ENCODE measurements around the gene INTS7. TPM values are rescaled to one million over a fixed set of nuclear protein-coding genes. Genes with fewer than 3 reads are reported as not detected.

INTS7 gene
- total RNA-seq, 2 donors from 2014 or later = 27.6 to 32.8 TPM

DNA sequence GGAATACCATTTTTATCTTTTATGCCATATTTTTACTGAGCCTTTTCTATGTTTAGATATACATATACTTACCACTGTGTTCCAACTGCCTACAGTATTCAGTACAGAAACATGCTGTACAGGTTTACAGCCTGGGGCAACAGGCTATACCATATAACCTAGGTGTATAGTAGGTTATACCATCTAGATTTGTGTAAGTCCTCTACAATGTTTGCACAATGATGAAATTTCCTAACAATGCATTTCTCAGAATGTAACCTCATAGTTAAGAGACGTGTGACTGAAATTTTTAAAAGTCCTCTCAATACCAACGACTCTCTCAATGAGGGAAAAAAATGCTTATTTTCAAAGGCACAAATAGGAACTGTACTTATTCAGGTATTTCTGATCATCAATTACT, 21.7 kb downstream of the INTS7 start:
- TF ChIP-seq, protein P1, sequence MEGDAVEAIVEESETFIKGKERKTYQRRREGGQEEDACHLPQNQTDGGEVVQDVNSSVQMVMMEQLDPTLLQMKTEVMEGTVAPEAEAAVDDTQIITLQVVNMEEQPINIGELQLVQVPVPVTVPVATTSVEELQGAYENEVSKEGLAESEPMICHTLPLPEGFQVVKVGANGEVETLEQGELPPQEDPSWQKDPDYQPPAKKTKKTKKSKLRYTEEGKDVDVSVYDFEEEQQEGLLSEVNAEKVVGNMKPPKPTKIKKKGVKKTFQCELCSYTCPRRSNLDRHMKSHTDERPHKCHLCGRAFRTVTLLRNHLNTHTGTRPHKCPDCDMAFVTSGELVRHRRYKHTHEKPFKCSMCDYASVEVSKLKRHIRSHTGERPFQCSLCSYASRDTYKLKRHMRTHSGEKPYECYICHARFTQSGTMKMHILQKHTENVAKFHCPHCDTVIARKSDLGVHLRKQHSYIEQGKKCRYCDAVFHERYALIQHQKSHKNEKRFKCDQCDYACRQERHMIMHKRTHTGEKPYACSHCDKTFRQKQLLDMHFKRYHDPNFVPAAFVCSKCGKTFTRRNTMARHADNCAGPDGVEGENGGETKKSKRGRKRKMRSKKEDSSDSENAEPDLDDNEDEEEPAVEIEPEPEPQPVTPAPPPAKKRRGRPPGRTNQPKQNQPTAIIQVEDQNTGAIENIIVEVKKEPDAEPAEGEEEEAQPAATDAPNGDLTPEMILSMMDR (conservative IDR thresholded peaks at IDR 0.05) = no peak
- no peak overlapping the region for H3K4me3 ChIP-seq (ENCODE audit: low read length)
- Mint-ChIP-seq H3K27ac (no peak overlapping the region), H3K27me3 (ENCODE audit: insufficient read depth) (no peaks in the 10 kb centered on the region), H3K36me3 (ENCODE audit: low read depth) (peaks cover 35% of the 10 kb centered on the region), H3K4me1 (peaks cover 11% of the 10 kb centered on the region), H3K4me3 (no peak overlapping the region), H3K9me3 (peaks cover 15% of the 10 kb centered on the region)
- H3K27me3 ChIP-seq (ENCODE audit: control insufficient read depth, insufficient read depth, low read length, poor library complexity, severe bottlenecking) = no peaks in the 10 kb centered on the region
- no peak overlapping the region for H3K9ac ChIP-seq (ENCODE audit: extremely low read depth, low read length, poor library complexity, severe bottlenecking)
- H3K4me1 ChIP-seq (ENCODE audit: control insufficient read depth, insufficient read depth, low read length) = no peaks in the 10 kb centered on the region
- DNase-seq = no peak
- H3K27ac ChIP-seq (ENCODE audit: low read depth, low read length) = no peak overlapping the region
- peaks cover 64% of the 10 kb centered on the region for H3K36me3 ChIP-seq (ENCODE audit: control insufficient read depth, insufficient read depth, low read length)
- H3K9me3 ChIP-seq (ENCODE audit: control insufficient read depth, low read length) = peaks cover 20% of the 10 kb centered on the region
- WGBS, 2 experiments (ENCODE audit: insufficient coverage in 1 of 2, insufficient read length in 1 of 2) = 91 to 93% methylated on average over 2 of the region's 2 CpGs

DNA sequence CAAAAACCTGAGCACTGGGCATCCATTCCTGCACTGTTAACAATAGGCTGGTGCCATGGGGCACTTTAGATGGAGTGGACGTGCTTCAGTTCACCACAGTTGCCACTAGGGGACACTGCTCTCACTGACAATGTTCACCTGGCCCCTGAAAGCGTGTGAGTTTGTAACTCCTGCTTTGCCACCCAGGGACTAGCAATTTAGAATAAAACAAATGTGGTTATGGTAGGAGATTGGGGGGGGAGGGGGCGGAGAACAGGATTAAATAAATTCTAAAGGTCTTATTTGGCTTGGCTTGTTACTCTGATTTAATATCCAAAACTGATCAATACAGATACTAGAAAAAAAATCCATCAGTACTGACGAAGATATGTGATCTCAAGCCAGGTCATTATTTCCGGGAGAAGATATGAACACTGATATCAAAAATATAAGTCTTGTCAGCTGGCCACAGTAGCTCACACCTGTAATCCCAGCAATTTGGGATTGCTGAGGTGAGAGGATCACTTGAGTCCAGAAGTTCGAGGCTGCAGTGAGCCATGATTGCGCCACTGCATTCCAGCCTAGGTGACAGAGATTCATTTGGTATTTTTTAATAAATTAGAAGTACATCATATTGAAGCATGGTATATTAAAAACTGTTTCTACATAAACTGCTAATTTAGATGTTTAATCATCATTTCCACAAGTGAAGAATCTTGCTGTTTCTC, 23.2 kb downstream of the INTS7 start:
- TF ChIP-seq, protein P1 (conservative IDR thresholded peaks at IDR 0.05) = peak; percentile 93
- Histone ChIP-seq H3K27me3 (ENCODE audit: control insufficient read depth, insufficient read depth, low read length, poor library complexity, severe bottlenecking) (no peaks in the 10 kb centered on the region), H3K9me3 (ENCODE audit: control insufficient read depth, low read length) (peaks cover 20% of the 10 kb centered on the region), H3K4me3 (ENCODE audit: low read length) (no peak overlapping the region), H3K4me1 (ENCODE audit: control insufficient read depth, insufficient read depth, low read length) (no peaks in the 10 kb centered on the region), H3K27ac (ENCODE audit: low read depth, low read length) (no peak overlapping the region), H3K36me3 (ENCODE audit: control insufficient read depth, insufficient read depth, low read length) (peaks cover 63% of the 10 kb centered on the region), H3K9ac (ENCODE audit: extremely low read depth, low read length, poor library complexity, severe bottlenecking) (no peak overlapping the region)
- WGBS, 2 experiments (ENCODE audit: insufficient coverage in 1 of 2, insufficient read length in 1 of 2) = 66 to 67% methylated on average over 4 to 7 of the region's 7 CpGs
- peak; percentile 87 for DNase-seq
- Mint-ChIP-seq H3K27ac (no peak overlapping the region), H3K9me3 (peaks cover 15% of the 10 kb centered on the region), H3K4me1 (peaks cover 11% of the 10 kb centered on the region), H3K36me3 (ENCODE audit: low read depth) (peaks cover 40% of the 10 kb centered on the region), H3K4me3 (no peak overlapping the region), H3K27me3 (ENCODE audit: insufficient read depth) (no peaks in the 10 kb centered on the region)

DNA sequence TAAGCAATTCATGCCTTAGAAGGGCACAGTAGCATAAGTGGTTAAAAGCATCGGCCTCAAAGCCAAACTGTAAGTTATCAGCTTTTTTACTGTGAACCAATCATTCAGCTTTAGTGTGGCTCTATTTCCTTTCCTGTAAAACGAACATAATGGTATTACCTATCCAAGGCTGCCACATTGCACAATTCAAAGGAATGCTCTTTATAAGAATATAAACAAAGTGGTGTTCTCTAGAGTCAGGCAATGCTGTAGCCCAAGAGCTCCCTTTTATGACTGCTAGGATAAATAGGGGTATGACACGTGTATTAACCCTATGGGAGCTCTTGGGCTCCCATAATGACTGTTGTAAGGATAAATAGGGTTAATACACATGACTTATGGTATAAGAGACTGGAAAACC, 25.4 kb downstream of the INTS7 start:
- Mint-ChIP-seq H3K27me3 (ENCODE audit: insufficient read depth) (no peaks in the 10 kb centered on the region), H3K4me3 (no peak overlapping the region), H3K27ac (no peak overlapping the region), H3K9me3 (peaks cover 9% of the 10 kb centered on the region), H3K36me3 (ENCODE audit: low read depth) (peaks cover 33% of the 10 kb centered on the region), H3K4me1 (peaks cover 15% of the 10 kb centered on the region)
- 88 to 93% methylated on average over 2 to 3 of the region's 3 CpGs for WGBS, 2 experiments (ENCODE audit: insufficient coverage in 1 of 2, insufficient read length in 1 of 2)
- no peaks in the 10 kb centered on the region for H3K27me3 ChIP-seq (ENCODE audit: control insufficient read depth, insufficient read depth, low read length, poor library complexity, severe bottlenecking)
- peaks cover 68% of the 10 kb centered on the region for H3K36me3 ChIP-seq (ENCODE audit: control insufficient read depth, insufficient read depth, low read length)
- TF ChIP-seq, protein P1 (conservative IDR thresholded peaks at IDR 0.05) = no peak
- H3K9me3 ChIP-seq (ENCODE audit: control insufficient read depth, low read length) = peaks cover 8% of the 10 kb centered on the region
- H3K27ac ChIP-seq (ENCODE audit: low read depth, low read length) = no peak overlapping the region
- DNase-seq = no peak
- H3K9ac ChIP-seq (ENCODE audit: extremely low read depth, low read length, poor library complexity, severe bottlenecking) = no peak overlapping the region
- H3K4me1 ChIP-seq (ENCODE audit: control insufficient read depth, insufficient read depth, low read length) = no peaks in the 10 kb centered on the region
- H3K4me3 ChIP-seq (ENCODE audit: low read length) = no peak overlapping the region

All from endodermal cell (in vitro differentiated cells).